HEK293 (cell line): ENCODE measurements around the gene P2RY6.
A peak's percentile ranks its signal among the peaks of the same experiment; 100 is the strongest.

ENCODE experiments used
- CTCF ChIA-PET: fragments of 350-600 bp; formaldehyde crosslinking; extraction: SDS; loops from one replicate; lab custom pipeline; 2021; ENCODE audit warnings: antibody characterized with exemption; lab: Yijun Ruan, JAX
- POLR2A ChIA-PET: fragments of 300-600 bp; formaldehyde crosslinking; extraction: SDS; loops from one replicate; lab custom pipeline; 2020; ENCODE audit warnings: antibody characterized with exemption, inconsistent platforms; lab: Yijun Ruan, JAX
- H3K27ac ChIP-seq: fragments of 200-500 bp; sonication (Bioruptor generic); 2 replicates; pipeline ENCODE4 v1.5.1; 2014; ENCODE audit warnings: low read depth, low read length, control low read depth, inconsistent platforms; ENCODE audit errors: extremely low read depth
- H3K36me3 ChIP-seq, 2 experiments: fragments of 200-500 bp in 1 of 2; sonication (Bioruptor generic) in 1 of 2; 1 replicate in 1 of 2; 2 replicates in 1 of 2; pipeline ENCODE4 v1.5.1; 2014 to 2017; ENCODE audit warnings: inconsistent platforms in 2 of 2, low read length in 2 of 2; ENCODE audit not compliant: control insufficient read depth in 2 of 2, insufficient read depth in 1 of 2
- H3K4me1 ChIP-seq: fragments of 200-500 bp; sonication (Bioruptor generic); 2 replicates; pipeline ENCODE4 v1.5.1; 2014; ENCODE audit warnings: mild to moderate bottlenecking, low read length, inconsistent platforms; ENCODE audit not compliant: control insufficient read depth, insufficient read depth
- H3K4me3 ChIP-seq: 2 replicates; pipeline ENCODE4 v1.5.1; 2011; ENCODE audit warnings: low read depth, mild to moderate bottlenecking, control low read depth, low read length, moderate library complexity
- H3K9me3 ChIP-seq: fragments of 200-500 bp; sonication (Bioruptor generic); 2 replicates; pipeline ENCODE4 v1.5.1; 2014; ENCODE audit warnings: low read depth, low read length, inconsistent platforms; ENCODE audit not compliant: control insufficient read depth, insufficient read depth
- TRIM28 ChIP-seq: IDR thresholded peaks from 2 replicates; pipeline ENCODE4 v1.6.1; 2011; ENCODE audit warnings: low read length, control low read depth, borderline replicate concordance
- ZBTB8A ChIP-seq: fragments of 450-650 bp; formaldehyde crosslinking; IDR thresholded peaks from 2 replicates; pipeline ENCODE4 v1.5.1; 2016; ENCODE audit warnings: missing biosample characterization, missing genetic modification characterization
- ZIC2 ChIP-seq: fragments of 450-650 bp; formaldehyde crosslinking; IDR thresholded peaks from 2 replicates; pipeline ENCODE4 v1.5.1; 2016; ENCODE audit warnings: missing biosample characterization, missing genetic modification characterization
- ZNF292 ChIP-seq: fragments of 450-650 bp; formaldehyde crosslinking; IDR thresholded peaks from 2 replicates; pipeline ENCODE4 v1.5.1; 2016; ENCODE audit warnings: low read depth, missing biosample characterization, missing genetic modification characterization, borderline replicate concordance
- ZNF398 ChIP-seq: fragments of 450-650 bp; formaldehyde crosslinking; IDR thresholded peaks from 2 replicates; pipeline ENCODE4 v1.5.1; 2017; ENCODE audit warnings: missing biosample characterization, missing genetic modification characterization
- ZNF623 ChIP-seq: fragments of 450-650 bp; formaldehyde crosslinking; IDR thresholded peaks from 2 replicates; pipeline ENCODE4 v1.5.1; 2016; ENCODE audit warnings: missing biosample characterization, missing genetic modification characterization
- ZNF792 ChIP-seq: fragments of 450-650 bp; formaldehyde crosslinking; IDR thresholded peaks from 2 replicates; pipeline ENCODE4 v1.5.1; 2016; ENCODE audit warnings: missing biosample characterization, missing genetic modification characterization
- TF ChIP-seq, protein P1 (sequence below): fragments of 450-650 bp; formaldehyde crosslinking; IDR thresholded peaks from 2 replicates; pipeline ENCODE4 v1.5.1; 2016; ENCODE audit warnings: missing biosample characterization, missing genetic modification characterization
- TF ChIP-seq, protein P2 (sequence below): fragments of 450-650 bp; formaldehyde crosslinking; IDR thresholded peaks from 2 replicates; pipeline ENCODE4 v1.5.1; 2016; ENCODE audit warnings: missing biosample characterization, missing genetic modification characterization, borderline replicate concordance
- TF ChIP-seq, protein P3 (sequence below): fragments of 450-650 bp; IDR thresholded peaks from 2 replicates; pipeline ENCODE4 v1.5.1; 2018; ENCODE audit warnings: missing biosample characterization, missing genetic modification characterization
- TF ChIP-seq, protein P4 (sequence below): fragments of 450-650 bp; formaldehyde crosslinking; IDR thresholded peaks from 2 replicates; pipeline ENCODE4 v1.5.1; 2016; ENCODE audit warnings: missing biosample characterization, missing genetic modification characterization
- TF ChIP-seq, protein P5 (sequence below): fragments of 450-650 bp; formaldehyde crosslinking; IDR thresholded peaks from 2 replicates; pipeline ENCODE4 v1.5.1; 2016; ENCODE audit warnings: missing biosample characterization, missing genetic modification characterization

The P2RY6 gene

DNA sequence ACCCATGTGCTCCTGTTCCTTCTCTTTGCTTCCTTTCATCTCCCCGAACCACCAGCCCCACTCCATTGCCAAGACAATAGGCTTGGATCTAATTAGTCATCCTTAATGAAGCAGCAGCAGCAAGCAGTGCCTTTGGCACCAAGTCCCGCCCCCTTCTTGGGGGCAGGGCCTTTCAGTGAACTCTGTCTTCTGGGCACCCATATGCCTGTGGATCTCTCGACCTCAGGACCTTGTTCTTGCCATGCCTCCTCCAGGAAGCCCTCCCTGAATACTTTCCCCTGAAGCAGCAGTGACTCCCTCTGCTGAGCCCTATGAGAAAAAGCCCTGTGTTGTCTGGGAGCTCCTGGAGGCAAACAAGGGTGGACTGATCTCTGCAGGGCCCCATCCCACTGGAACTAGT is 68.0 kb downstream of the P2RY6 start:
- Histone ChIP-seq H3K36me3 (no peaks in the 10 kb centered on the region), H3K9me3 (no peaks in the 10 kb centered on the region), H3K4me3 (no peak overlapping the region), H3K27ac (no peak overlapping the region), H3K4me1 (0 out of 2 replicates have a peak, but pooled peaks cover under 1% of the 10 kb centered on the region)
- CTCF ChIA-PET, result interaction anchor here (0.7 to 4.6 kb wide), 6 partner anchors 11 to 286 kb away, joined by 3 to 37 read pairs (median 4); no protein-coding TSS in a partner anchor
- POLR2A ChIA-PET, result interaction anchor here (0.5 kb wide), 1 partner anchor 220 kb away, joined by 4 read pairs; no protein-coding TSS in a partner anchor
- peak; percentile 37; the same call in 1 of the 2 replicates for TF ChIP-seq ZNF623
- TF ChIP-seq, protein P1, sequence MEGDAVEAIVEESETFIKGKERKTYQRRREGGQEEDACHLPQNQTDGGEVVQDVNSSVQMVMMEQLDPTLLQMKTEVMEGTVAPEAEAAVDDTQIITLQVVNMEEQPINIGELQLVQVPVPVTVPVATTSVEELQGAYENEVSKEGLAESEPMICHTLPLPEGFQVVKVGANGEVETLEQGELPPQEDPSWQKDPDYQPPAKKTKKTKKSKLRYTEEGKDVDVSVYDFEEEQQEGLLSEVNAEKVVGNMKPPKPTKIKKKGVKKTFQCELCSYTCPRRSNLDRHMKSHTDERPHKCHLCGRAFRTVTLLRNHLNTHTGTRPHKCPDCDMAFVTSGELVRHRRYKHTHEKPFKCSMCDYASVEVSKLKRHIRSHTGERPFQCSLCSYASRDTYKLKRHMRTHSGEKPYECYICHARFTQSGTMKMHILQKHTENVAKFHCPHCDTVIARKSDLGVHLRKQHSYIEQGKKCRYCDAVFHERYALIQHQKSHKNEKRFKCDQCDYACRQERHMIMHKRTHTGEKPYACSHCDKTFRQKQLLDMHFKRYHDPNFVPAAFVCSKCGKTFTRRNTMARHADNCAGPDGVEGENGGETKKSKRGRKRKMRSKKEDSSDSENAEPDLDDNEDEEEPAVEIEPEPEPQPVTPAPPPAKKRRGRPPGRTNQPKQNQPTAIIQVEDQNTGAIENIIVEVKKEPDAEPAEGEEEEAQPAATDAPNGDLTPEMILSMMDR (tag by site-specific recombination), result no peak
- TF ChIP-seq, protein P2, sequence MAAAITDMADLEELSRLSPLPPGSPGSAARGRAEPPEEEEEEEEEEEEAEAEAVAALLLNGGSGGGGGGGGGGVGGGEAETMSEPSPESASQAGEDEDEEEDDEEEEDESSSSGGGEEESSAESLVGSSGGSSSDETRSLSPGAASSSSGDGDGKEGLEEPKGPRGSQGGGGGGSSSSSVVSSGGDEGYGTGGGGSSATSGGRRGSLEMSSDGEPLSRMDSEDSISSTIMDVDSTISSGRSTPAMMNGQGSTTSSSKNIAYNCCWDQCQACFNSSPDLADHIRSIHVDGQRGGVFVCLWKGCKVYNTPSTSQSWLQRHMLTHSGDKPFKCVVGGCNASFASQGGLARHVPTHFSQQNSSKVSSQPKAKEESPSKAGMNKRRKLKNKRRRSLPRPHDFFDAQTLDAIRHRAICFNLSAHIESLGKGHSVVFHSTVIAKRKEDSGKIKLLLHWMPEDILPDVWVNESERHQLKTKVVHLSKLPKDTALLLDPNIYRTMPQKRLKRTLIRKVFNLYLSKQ, result no peak

DNA sequence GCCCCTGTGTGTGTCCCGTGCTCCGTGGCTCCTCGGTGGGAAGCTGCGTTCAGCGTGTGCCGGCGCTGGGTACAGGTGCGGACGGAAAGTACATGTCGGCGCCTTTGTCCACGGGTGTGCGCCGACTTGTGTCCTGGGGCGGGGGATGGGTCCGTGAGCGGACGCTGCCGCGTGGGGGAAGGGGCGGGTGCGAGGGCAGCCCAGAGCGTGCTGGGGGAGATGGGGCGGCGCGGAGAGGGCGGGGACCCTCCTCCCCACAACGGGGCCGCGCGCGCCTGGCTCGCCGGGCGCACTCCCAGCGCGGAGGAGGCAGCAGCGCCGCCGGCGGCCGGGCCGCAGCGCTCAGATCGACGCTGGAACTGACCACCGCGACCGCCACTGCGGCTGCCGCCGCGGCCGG is 70.5 kb downstream of the P2RY6 start:
- Histone ChIP-seq H3K4me3 (no peak overlapping the region), H3K4me1 (no peaks in the 10 kb centered on the region), H3K36me3 (peaks cover 0 to 2% of the 10 kb centered on the region in 2 experiments; a peak in 1 of 3 replicates), H3K27ac (no peak overlapping the region), H3K9me3 (no peaks in the 10 kb centered on the region)
- ChIA-PET POLR2A (no interaction called here), CTCF (interaction anchor here (0.9 to 4.6 kb wide), 2 partner anchors 9 to 36 kb away, joined by 6 to 37 read pairs; no protein-coding TSS in a partner anchor)
- TF ChIP-seq ZNF292 (tag by site-specific recombination) (no peak), ZNF398 (tag by site-specific recombination) (peak; percentile 65), TRIM28 (no peak), ZBTB8A (no peak)
- TF ChIP-seq, protein P3, sequence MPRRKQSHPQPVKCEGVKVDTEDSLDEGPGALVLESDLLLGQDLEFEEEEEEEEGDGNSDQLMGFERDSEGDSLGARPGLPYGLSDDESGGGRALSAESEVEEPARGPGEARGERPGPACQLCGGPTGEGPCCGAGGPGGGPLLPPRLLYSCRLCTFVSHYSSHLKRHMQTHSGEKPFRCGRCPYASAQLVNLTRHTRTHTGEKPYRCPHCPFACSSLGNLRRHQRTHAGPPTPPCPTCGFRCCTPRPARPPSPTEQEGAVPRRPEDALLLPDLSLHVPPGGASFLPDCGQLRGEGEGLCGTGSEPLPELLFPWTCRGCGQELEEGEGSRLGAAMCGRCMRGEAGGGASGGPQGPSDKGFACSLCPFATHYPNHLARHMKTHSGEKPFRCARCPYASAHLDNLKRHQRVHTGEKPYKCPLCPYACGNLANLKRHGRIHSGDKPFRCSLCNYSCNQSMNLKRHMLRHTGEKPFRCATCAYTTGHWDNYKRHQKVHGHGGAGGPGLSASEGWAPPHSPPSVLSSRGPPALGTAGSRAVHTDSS (tag by site-specific recombination), result no peak
- TF ChIP-seq, protein P4, sequence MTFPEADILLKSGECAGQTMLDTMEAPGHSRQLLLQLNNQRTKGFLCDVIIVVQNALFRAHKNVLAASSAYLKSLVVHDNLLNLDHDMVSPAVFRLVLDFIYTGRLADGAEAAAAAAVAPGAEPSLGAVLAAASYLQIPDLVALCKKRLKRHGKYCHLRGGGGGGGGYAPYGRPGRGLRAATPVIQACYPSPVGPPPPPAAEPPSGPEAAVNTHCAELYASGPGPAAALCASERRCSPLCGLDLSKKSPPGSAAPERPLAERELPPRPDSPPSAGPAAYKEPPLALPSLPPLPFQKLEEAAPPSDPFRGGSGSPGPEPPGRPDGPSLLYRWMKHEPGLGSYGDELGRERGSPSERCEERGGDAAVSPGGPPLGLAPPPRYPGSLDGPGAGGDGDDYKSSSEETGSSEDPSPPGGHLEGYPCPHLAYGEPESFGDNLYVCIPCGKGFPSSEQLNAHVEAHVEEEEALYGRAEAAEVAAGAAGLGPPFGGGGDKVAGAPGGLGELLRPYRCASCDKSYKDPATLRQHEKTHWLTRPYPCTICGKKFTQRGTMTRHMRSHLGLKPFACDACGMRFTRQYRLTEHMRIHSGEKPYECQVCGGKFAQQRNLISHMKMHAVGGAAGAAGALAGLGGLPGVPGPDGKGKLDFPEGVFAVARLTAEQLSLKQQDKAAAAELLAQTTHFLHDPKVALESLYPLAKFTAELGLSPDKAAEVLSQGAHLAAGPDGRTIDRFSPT (tag by site-specific recombination), result no peak

DNA sequence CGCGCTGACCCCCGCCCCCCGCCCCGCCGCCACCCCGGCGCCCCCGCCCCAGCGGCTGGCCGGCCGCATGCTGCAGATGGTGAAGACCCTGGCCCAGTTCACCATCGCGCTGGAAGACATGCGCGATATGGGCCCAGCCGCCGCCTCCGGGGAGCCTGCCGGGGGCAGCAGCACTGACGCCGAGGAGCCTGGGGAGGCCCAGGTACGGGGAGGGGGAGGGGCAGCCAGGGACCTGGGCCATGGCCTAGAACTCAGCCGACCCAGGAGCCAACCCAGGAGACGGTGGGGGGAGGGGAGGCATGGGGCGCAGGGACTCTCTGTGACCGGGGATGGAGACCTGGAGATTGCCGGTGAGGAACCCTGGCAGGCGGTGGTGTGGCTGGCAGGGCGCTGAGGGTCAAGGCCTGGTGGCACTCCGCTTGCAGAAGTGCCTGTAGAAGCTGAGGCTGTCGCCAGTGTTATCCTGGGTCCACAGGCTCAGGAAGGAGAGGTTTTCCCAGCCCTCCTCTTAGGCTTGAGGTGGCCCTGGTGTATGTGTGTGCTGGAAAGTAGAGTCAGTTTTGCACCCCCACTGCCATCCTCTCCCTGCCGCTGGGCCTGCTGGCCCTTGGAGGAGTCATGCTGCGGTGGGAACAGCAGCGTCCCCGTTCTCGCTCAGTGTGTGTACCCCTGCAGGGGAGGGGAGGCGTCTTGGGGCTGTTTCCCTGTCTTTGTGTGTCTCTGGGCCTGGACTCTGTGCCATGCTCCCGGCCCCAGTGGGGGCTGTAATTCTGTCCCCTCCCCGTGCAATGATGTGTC is 71.1 kb downstream of the P2RY6 start:
- Histone ChIP-seq H3K4me1 (no peaks in the 10 kb centered on the region), H3K9me3 (no peaks in the 10 kb centered on the region), H3K36me3 (peaks cover 0 to 9% of the 10 kb centered on the region in 2 experiments; a peak in 1 of 3 replicates), H3K4me3 (no peak overlapping the region), H3K27ac (no peak overlapping the region)
- TF ChIP-seq ZIC2 (peak; percentile 38; the same call in 1 of the 2 replicates), ZNF792 (tag by site-specific recombination) (no peak)
- TF ChIP-seq, protein P5, sequence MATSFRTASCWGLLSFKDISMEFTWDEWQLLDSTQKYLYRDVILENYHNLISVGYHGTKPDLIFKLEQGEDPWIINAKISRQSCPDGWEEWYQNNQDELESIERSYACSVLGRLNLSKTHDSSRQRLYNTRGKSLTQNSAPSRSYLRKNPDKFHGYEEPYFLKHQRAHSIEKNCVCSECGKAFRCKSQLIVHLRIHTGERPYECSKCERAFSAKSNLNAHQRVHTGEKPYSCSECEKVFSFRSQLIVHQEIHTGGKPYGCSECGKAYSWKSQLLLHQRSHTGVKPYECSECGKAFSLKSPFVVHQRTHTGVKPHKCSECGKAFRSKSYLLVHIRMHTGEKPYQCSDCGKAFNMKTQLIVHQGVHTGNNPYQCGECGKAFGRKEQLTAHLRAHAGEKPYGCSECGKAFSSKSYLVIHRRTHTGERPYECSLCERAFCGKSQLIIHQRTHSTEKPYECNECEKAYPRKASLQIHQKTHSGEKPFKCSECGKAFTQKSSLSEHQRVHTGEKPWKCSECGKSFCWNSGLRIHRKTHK (tag by site-specific recombination), result no peak
- ChIA-PET POLR2A (no interaction called here), CTCF (interaction anchor here (4.6 kb wide), 1 partner anchor 8 kb away, joined by 37 read pairs; no protein-coding TSS in a partner anchor)
